SK-N-MC (cell line): Measurements from ENCODE around the gene PHF20.

Experiments
- EZH2 ChIP-seq: fragments of 200-600 bp; sonication (generic); IDR thresholded peaks from one replicate; pipeline ENCODE4 v1.6.1; 2017; ENCODE audit warnings: antibody characterized with exemption
- POLR2AphosphoS5 ChIP-seq: IDR thresholded peaks from 2 replicates; pipeline ENCODE4 v1.6.1; 2012; ENCODE audit warnings: mild to moderate bottlenecking, low read depth, low read length, borderline replicate concordance

- TF ChIP-seq POLR2AphosphoS5: no peak
- TF ChIP-seq EZH2: no peak
Observed at GRCh38 chr20:35893942-35894341, 122.1 kb downstream of the PHF20 start.
